GM23338 (cell line): ENCODE data around the gene ZNF234. TPM values are rescaled to one million over a fixed set of nuclear protein-coding genes. Genes with fewer than 3 reads are reported as not detected.
"Not testable (repeated sequence)": the region's sequence is repeated elsewhere in the genome, so short reads cannot be mapped to it uniquely, and the experiment has no call there.

ENCODE experiments used
- ATAC-seq: fragments of 200-7000 bp; cut with Tn5 transposase; 3 replicates; pipeline ENCODE4 v1.9.1; 2020
- DNase-seq: peaks from one replicate; pipeline ENCODE4 v3.0.0-alpha.2; 2015; ENCODE audit warnings: low spot score
- H2AFZ ChIP-seq: fragments of 200-600 bp; sonication (generic); 2 replicates; pipeline ENCODE4 v1.8.0; 2016; ENCODE audit warnings: antibody characterized with exemption, mild to moderate bottlenecking, moderate library complexity
- H3F3A ChIP-seq: fragments of 200-600 bp; sonication (generic); replicated peaks from 2 replicates; pipeline ENCODE4 v1.8.0; 2017; ENCODE audit warnings: antibody characterized with exemption, mixed run types, low read depth
- H3K27ac ChIP-seq: fragments of 200-600 bp; sonication (generic); 2 replicates; pipeline ENCODE4 v1.6.1; 2016; ENCODE audit warnings: low read depth
- H3K27me3 ChIP-seq: fragments of 200-600 bp; sonication (generic); 2 replicates; pipeline ENCODE4 v1.8.0; 2016; ENCODE audit warnings: mild to moderate bottlenecking, mixed run types, moderate library complexity; ENCODE audit not compliant: insufficient read depth
- H3K36me3 ChIP-seq: fragments of 200-600 bp; sonication (generic); 2 replicates; pipeline ENCODE4 v1.8.0; 2016; ENCODE audit warnings: mild to moderate bottlenecking; ENCODE audit not compliant: insufficient read depth
- H3K4me1 ChIP-seq: fragments of 200-600 bp; sonication (generic); 2 replicates; pipeline ENCODE4 v1.8.0; 2016; ENCODE audit warnings: mild to moderate bottlenecking, moderate library complexity; ENCODE audit not compliant: insufficient read depth
- H3K4me2 ChIP-seq: fragments of 200-600 bp; sonication (generic); 2 replicates; pipeline ENCODE4 v1.7.1; 2017; ENCODE audit warnings: mixed run types
- H3K4me3 ChIP-seq: fragments of 200-600 bp; sonication (generic); 2 replicates; pipeline ENCODE4 v1.6.1; 2016; ENCODE audit warnings: mixed run types
- H3K79me2 ChIP-seq: fragments of 200-600 bp; sonication (generic); replicated peaks from 2 replicates; pipeline ENCODE4 v1.8.0; 2017; ENCODE audit warnings: mild to moderate bottlenecking; ENCODE audit not compliant: insufficient read depth
- H3K9me2 ChIP-seq: fragments of 200-600 bp; sonication (generic); 2 replicates; pipeline ENCODE4 v1.8.0; 2017; ENCODE audit not compliant: insufficient read depth
- H4K20me1 ChIP-seq: fragments of 200-600 bp; sonication (generic); replicated peaks from 2 replicates; pipeline ENCODE4 v1.8.0; 2017; ENCODE audit warnings: mild to moderate bottlenecking; ENCODE audit not compliant: insufficient read depth
- H3K27ac Mint-ChIP-seq: 2 replicates; pipeline ENCODE4 v1.8.0; 2020; ENCODE audit warnings: inconsistent platforms, mild to moderate bottlenecking, moderate library complexity, mixed read lengths
- H3K27me3 Mint-ChIP-seq: 3 replicates; pipeline ENCODE4 v1.8.0; 2022; ENCODE audit warnings: low read depth, mild to moderate bottlenecking, moderate library complexity, mixed read lengths, inconsistent platforms; ENCODE audit not compliant: insufficient read depth, poor library complexity
- H3K36me3 Mint-ChIP-seq: 3 replicates; pipeline ENCODE4 v1.8.0; 2021; ENCODE audit warnings: low read depth, mild to moderate bottlenecking, inconsistent platforms, moderate library complexity, mixed read lengths
- H3K4me1 Mint-ChIP-seq: 3 replicates; pipeline ENCODE4 v1.8.0; 2020; ENCODE audit warnings: mild to moderate bottlenecking, inconsistent platforms, mixed read lengths
- H3K4me3 Mint-ChIP-seq: 3 replicates; pipeline ENCODE4 v1.8.0; 2021; ENCODE audit warnings: moderate library complexity, mild to moderate bottlenecking, inconsistent platforms, mixed read lengths
- H3K9me3 Mint-ChIP-seq: 3 replicates; pipeline ENCODE4 v1.8.0; 2020; ENCODE audit warnings: moderate library complexity, mild to moderate bottlenecking, inconsistent platforms, mixed read lengths
- CREB1 ChIP-seq: fragments of 250-450 bp; sonication (Bioruptor Pico); IDR thresholded peaks from 2 replicates; pipeline ENCODE4 v1.5.0; 2020; ENCODE audit warnings: low read depth, mild to moderate bottlenecking, moderate library complexity
- EZH2 ChIP-seq: fragments of 200-600 bp; sonication (generic); IDR thresholded peaks from one replicate; pipeline ENCODE4 v1.8.0; 2017; ENCODE audit warnings: antibody characterized with exemption, mild to moderate bottlenecking, low read depth; ENCODE audit not compliant: unreplicated experiment
- EZH2phosphoT487 ChIP-seq: fragments of 200-600 bp; sonication (generic); IDR thresholded peaks from one replicate; pipeline ENCODE4 v1.8.1; 2018; ENCODE audit warnings: antibody characterized with exemption; ENCODE audit not compliant: unreplicated experiment
- NANOG ChIP-seq: IDR thresholded peaks from 2 replicates; pipeline ENCODE4 v1.6.1; 2016; ENCODE audit warnings: antibody characterized with exemption, borderline replicate concordance
- POLR2AphosphoS5 ChIP-seq: IDR thresholded peaks from 2 replicates; pipeline ENCODE4 v1.6.1; 2016; ENCODE audit warnings: antibody characterized with exemption, low read depth
- ZNF114 ChIP-seq: fragments of 250-450 bp; sonication (Bioruptor Pico); IDR thresholded peaks from 2 replicates; pipeline ENCODE4 v1.5.0; 2020; ENCODE audit warnings: mild to moderate bottlenecking, moderate library complexity
- ZNF331 ChIP-seq: fragments of 250-450 bp; sonication (Bioruptor Pico); IDR thresholded peaks from 2 replicates; pipeline ENCODE4 v1.5.0; 2020; ENCODE audit warnings: low read depth, mild to moderate bottlenecking, moderate library complexity
- ZNF462 ChIP-seq: fragments of 250-450 bp; sonication (Bioruptor Pico); IDR thresholded peaks from 2 replicates; pipeline ENCODE4 v1.5.0; 2020; ENCODE audit warnings: mild to moderate bottlenecking, moderate library complexity
- polyA plus RNA-seq: library from polyadenylated mRNA; unstranded; fragments of >200 nt; fragmentation: Nextera tagmentation; extraction: Ambion mirVana; gene quantifications from 2 replicates; pipeline ENCODE4 v1.2.1, GENCODE V29; 2016
- total RNA-seq: library from RNA; depleted of rRNA; stranded (reverse); fragments of >200 nt; shearing (Covaris generic); gene quantifications from 2 replicates; pipeline ENCODE4 v1.2.3, GENCODE V29; 2014
- TF ChIP-seq, protein P1 (sequence below): IDR thresholded peaks from one replicate; pipeline ENCODE4 v1.6.1; 2018; ENCODE audit warnings: antibody characterized with exemption; ENCODE audit not compliant: unreplicated experiment

ZNF234 gene
- total and polyA plus RNA-seq, 2 experiments from 2014 or later, result 3.7 to 8.3 TPM

DNA sequence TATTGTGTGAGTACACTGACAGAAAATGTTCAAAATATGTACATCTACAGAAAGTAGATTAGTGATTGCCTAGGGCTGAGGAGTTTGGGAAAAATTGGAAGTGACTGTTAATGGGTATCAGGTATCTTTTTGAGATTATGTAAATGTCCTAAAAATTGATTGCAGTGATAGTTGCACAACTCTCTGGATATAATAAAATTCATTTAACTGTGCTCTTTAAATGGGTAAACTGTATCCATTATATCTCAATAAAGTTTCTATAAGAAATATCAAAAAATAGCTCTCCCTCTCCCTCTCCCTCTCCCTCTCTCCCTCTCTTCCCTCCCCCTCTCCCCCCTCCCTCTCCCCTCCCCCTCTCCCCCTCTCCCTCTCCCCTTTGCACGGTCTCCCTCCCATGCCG lies 61.6 kb downstream of the ZNF234 start (continued):
- TF ChIP-seq EZH2phosphoT487, result no peak

GRCh38 chr19:44203877-44204276 lies 62.5 kb downstream of the ZNF234 start:
- not testable (repeated sequence) for H3K4me3 Mint-ChIP-seq, H3K27me3 ChIP-seq

DNA sequence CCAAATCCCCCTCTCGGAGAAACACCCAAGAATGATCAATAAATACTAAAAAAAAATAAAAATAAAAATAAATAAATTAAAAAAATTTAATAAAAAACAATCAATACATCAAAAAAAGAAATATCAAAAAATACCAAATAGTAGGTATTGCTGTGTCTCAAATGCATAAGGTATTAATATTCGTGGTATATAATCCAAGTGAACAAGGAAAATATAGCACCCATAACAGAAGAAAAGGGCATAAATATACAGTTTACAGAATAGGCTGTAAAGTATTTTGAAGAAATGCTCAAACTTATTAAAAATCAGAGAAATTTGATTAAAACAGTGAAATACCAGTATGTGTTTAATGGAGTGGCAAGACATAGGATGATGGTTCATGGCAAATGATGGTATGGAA lies 63.4 kb downstream of the ZNF234 start:
- Histone ChIP-seq H3K9me2 (peaks cover 8% of the 10 kb centered on the region; the same call in 1 of the 2 replicates), H4K20me1 (no peaks in the 10 kb centered on the region), H2AFZ (no peak overlapping the region), H3K27me3 (peaks cover 6% of the 10 kb centered on the region; the same call in 1 of the 2 replicates), H3K4me3 (no peak overlapping the region), H3K36me3 (peaks cover 3% of the 10 kb centered on the region; the same call in 1 of the 2 replicates), H3K4me1 (peaks cover 6% of the 10 kb centered on the region), H3F3A (no peaks in the 10 kb centered on the region), H3K4me2 (no peak overlapping the region), H3K79me2 (no peaks in the 10 kb centered on the region), H3K27ac (no peak overlapping the region)
- no peak overlapping the region for H3K27ac Mint-ChIP-seq
- H3K36me3 Mint-ChIP-seq, result peaks cover 6% of the 10 kb centered on the region
- H3K27me3 Mint-ChIP-seq, result no peaks in the 10 kb centered on the region
- no peak for ATAC-seq
- no peak for TF ChIP-seq CREB1 (CRISPR knock-in tag)
- no peak for TF ChIP-seq POLR2AphosphoS5
- TF ChIP-seq, protein P1, sequence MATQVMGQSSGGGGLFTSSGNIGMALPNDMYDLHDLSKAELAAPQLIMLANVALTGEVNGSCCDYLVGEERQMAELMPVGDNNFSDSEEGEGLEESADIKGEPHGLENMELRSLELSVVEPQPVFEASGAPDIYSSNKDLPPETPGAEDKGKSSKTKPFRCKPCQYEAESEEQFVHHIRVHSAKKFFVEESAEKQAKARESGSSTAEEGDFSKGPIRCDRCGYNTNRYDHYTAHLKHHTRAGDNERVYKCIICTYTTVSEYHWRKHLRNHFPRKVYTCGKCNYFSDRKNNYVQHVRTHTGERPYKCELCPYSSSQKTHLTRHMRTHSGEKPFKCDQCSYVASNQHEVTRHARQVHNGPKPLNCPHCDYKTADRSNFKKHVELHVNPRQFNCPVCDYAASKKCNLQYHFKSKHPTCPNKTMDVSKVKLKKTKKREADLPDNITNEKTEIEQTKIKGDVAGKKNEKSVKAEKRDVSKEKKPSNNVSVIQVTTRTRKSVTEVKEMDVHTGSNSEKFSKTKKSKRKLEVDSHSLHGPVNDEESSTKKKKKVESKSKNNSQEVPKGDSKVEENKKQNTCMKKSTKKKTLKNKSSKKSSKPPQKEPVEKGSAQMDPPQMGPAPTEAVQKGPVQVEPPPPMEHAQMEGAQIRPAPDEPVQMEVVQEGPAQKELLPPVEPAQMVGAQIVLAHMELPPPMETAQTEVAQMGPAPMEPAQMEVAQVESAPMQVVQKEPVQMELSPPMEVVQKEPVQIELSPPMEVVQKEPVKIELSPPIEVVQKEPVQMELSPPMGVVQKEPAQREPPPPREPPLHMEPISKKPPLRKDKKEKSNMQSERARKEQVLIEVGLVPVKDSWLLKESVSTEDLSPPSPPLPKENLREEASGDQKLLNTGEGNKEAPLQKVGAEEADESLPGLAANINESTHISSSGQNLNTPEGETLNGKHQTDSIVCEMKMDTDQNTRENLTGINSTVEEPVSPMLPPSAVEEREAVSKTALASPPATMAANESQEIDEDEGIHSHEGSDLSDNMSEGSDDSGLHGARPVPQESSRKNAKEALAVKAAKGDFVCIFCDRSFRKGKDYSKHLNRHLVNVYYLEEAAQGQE, result no peak
- TF ChIP-seq ZNF114 (CRISPR knock-in tag), result no peak
- no peak for TF ChIP-seq NANOG
- TF ChIP-seq EZH2, result no peak
- no peak for TF ChIP-seq ZNF462 (CRISPR knock-in tag)
- TF ChIP-seq EZH2phosphoT487, result no peak
- no peak for TF ChIP-seq ZNF331 (CRISPR knock-in tag)
- no peak for DNase-seq
- H3K4me1 Mint-ChIP-seq, result no peaks in the 10 kb centered on the region
- peaks cover 26% of the 10 kb centered on the region for H3K9me3 Mint-ChIP-seq
- H3K4me3 Mint-ChIP-seq, result no peak overlapping the region

More at GRCh38 chr19:44203877-44204276, 62.5 kb downstream of the ZNF234 start:
- not testable (repeated sequence) for H3K4me2 ChIP-seq, H3K27me3 Mint-ChIP-seq, H3F3A ChIP-seq, H3K27ac ChIP-seq, H3K79me2 ChIP-seq, H3K4me1 ChIP-seq, DNase-seq, H3K9me2 ChIP-seq, H3K4me1 Mint-ChIP-seq, H2AFZ ChIP-seq, H3K27ac Mint-ChIP-seq, H3K36me3 Mint-ChIP-seq, H4K20me1 ChIP-seq, H3K4me3 ChIP-seq, H3K36me3 ChIP-seq, ATAC-seq
- H3K9me3 Mint-ChIP-seq, result peaks cover 34% of the 10 kb centered on the region
